Measurements from ENCODE around the gene CATSPERB.
A peak's percentile ranks its signal among the peaks of the same experiment; 100 is the strongest.

Gene CATSPERB

DNA sequence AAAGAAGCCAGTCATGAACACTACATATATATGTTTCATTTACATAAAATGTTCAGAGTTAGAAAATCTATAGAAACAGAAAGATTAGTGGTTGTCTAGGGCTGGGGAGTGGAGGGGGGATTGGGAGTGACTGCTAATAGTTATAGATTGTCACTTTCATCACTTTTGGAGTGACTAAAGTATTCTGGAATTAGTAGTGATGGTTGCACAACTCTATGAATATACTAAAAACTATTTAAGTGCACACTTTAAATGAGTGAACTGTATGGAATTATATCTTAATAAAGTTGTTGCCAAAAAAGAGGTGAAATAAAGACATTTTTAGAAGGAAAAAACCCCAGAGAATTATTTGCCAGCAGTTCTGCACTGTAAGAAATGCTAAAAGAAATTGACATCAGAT is 9.5 kb downstream of the CATSPERB start:
- H3K27ac ChIP-seq (ENCODE audit: low read length): no peak overlapping the region
- DNase-seq (no peak), ATAC-seq (ENCODE audit: insufficient read depth, low read depth) (no peak)
- no peak overlapping the region for H3K4me2 ChIP-seq (ENCODE audit: insufficient read depth, low read length)
- H2AFZ ChIP-seq (ENCODE audit: low read depth, low read length): no peak overlapping the region
- H3K4me1 ChIP-seq (ENCODE audit: insufficient read depth, low read length): peaks cover 20% of the 10 kb centered on the region
- H3K36me3 ChIP-seq (ENCODE audit: insufficient read depth, low read length): no peaks in the 10 kb centered on the region
- no peaks in the 10 kb centered on the region for H3K79me2 ChIP-seq (ENCODE audit: insufficient read depth, low read length)
- H4K20me1 ChIP-seq (ENCODE audit: insufficient read depth, low read length): no peaks in the 10 kb centered on the region
- TF ChIP-seq, protein P1, sequence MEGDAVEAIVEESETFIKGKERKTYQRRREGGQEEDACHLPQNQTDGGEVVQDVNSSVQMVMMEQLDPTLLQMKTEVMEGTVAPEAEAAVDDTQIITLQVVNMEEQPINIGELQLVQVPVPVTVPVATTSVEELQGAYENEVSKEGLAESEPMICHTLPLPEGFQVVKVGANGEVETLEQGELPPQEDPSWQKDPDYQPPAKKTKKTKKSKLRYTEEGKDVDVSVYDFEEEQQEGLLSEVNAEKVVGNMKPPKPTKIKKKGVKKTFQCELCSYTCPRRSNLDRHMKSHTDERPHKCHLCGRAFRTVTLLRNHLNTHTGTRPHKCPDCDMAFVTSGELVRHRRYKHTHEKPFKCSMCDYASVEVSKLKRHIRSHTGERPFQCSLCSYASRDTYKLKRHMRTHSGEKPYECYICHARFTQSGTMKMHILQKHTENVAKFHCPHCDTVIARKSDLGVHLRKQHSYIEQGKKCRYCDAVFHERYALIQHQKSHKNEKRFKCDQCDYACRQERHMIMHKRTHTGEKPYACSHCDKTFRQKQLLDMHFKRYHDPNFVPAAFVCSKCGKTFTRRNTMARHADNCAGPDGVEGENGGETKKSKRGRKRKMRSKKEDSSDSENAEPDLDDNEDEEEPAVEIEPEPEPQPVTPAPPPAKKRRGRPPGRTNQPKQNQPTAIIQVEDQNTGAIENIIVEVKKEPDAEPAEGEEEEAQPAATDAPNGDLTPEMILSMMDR (IDR thresholded peaks at IDR 0.05; ENCODE audit: borderline replicate concordance, extremely low read depth, low read length, poor library complexity, severe bottlenecking): no peak
- no peak for TF ChIP-seq EZH2 (IDR thresholded peaks at IDR 0.05; ENCODE audit: borderline replicate concordance, low read depth, low read length, severe bottlenecking)
- H3K9ac ChIP-seq (ENCODE audit: low read depth, low read length): no peak overlapping the region
- no peaks in the 10 kb centered on the region for H3K27me3 ChIP-seq (ENCODE audit: insufficient read depth, low read length, poor library complexity)
- H3K4me3 ChIP-seq (ENCODE audit: low read depth in 1 of 2, low read length in 2 of 2): no peak overlapping the region
- no peaks in the 10 kb centered on the region for H3K9me3 ChIP-seq (ENCODE audit: insufficient read depth, low read length, severe bottlenecking)

DNA sequence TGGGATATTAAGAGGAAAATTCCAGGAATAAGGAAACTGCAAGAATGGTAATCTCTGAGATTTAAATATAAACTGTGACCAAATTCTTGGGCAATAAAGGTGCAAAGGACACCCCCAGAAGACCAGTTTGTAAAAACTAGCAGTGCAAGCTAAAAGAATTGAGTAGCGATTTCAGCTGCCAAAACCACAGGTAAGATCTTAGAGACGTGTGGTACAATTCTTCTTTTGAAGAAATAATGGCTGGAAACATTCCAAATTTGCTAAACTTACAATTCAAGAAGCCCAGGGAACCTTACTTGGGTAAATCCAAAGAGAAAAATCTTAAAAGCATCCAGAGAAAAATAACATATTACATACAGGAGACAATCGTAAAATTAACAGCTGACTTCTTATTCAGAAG is 12.0 kb downstream of the CATSPERB start:
- H3K4me3 ChIP-seq (ENCODE audit: low read depth in 1 of 2, low read length in 2 of 2): no peak overlapping the region
- peaks cover 35% of the 10 kb centered on the region for H3K4me1 ChIP-seq (ENCODE audit: insufficient read depth, low read length)
- H3K9me3 ChIP-seq (ENCODE audit: insufficient read depth, low read length, severe bottlenecking): no peaks in the 10 kb centered on the region
- H2AFZ ChIP-seq (ENCODE audit: low read depth, low read length): no peak overlapping the region
- peak overlapping the region; percentile 55 for H3K27ac ChIP-seq (ENCODE audit: low read length)
- no peaks in the 10 kb centered on the region for H4K20me1 ChIP-seq (ENCODE audit: insufficient read depth, low read length)
- ATAC-seq (ENCODE audit: insufficient read depth, low read depth): peak; percentile 61
- H3K4me2 ChIP-seq (ENCODE audit: insufficient read depth, low read length): peak overlapping the region; percentile 45; the same call in 1 of the 2 replicates
- no peak overlapping the region for H3K9ac ChIP-seq (ENCODE audit: low read depth, low read length)
- peak; percentile 28 for DNase-seq
- no peaks in the 10 kb centered on the region for H3K36me3 ChIP-seq (ENCODE audit: insufficient read depth, low read length)
- no peaks in the 10 kb centered on the region for H3K79me2 ChIP-seq (ENCODE audit: insufficient read depth, low read length)
- TF ChIP-seq EZH2 (IDR thresholded peaks at IDR 0.05; ENCODE audit: borderline replicate concordance, low read depth, low read length, severe bottlenecking): no peak
- TF ChIP-seq, protein P1 (IDR thresholded peaks at IDR 0.05; ENCODE audit: borderline replicate concordance, extremely low read depth, low read length, poor library complexity, severe bottlenecking): no peak
- H3K27me3 ChIP-seq (ENCODE audit: insufficient read depth, low read length, poor library complexity): no peaks in the 10 kb centered on the region

DNA sequence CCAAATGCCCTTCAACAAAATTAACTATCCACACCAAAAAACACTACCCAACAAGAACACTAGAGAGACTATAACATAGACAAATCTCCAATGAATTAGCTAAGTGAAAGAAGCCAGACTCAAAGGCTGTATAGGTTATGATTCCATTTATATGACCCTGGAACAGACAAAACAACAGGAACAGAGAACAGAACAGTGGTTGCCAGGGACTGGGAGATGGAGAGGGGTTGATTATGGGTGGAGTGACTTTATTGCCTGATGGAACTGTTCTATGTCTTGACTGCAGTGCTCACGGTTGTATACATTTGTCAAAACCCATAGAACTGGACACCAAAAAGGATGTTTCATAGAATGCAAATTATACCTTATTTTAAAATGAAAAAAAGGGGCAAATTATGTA is 14.9 kb downstream of the CATSPERB start:
- no peaks in the 10 kb centered on the region for H3K27me3 ChIP-seq (ENCODE audit: insufficient read depth, low read length, poor library complexity)
- no peaks in the 10 kb centered on the region for H4K20me1 ChIP-seq (ENCODE audit: insufficient read depth, low read length)
- no peak for ATAC-seq (ENCODE audit: insufficient read depth, low read depth)
- no peaks in the 10 kb centered on the region for H3K79me2 ChIP-seq (ENCODE audit: insufficient read depth, low read length)
- H3K9ac ChIP-seq (ENCODE audit: low read depth, low read length): no peak overlapping the region
- H3K4me2 ChIP-seq (ENCODE audit: insufficient read depth, low read length): no peak overlapping the region
- no peak for DNase-seq
- H3K27ac ChIP-seq (ENCODE audit: low read length): no peak overlapping the region
- H3K4me3 ChIP-seq (ENCODE audit: low read depth in 1 of 2, low read length in 2 of 2): no peak overlapping the region
- H3K9me3 ChIP-seq (ENCODE audit: insufficient read depth, low read length, severe bottlenecking): no peaks in the 10 kb centered on the region
- H3K4me1 ChIP-seq (ENCODE audit: insufficient read depth, low read length): peaks cover 52% of the 10 kb centered on the region
- no peak overlapping the region for H2AFZ ChIP-seq (ENCODE audit: low read depth, low read length)
- TF ChIP-seq, protein P1 (IDR thresholded peaks at IDR 0.05; ENCODE audit: borderline replicate concordance, extremely low read depth, low read length, poor library complexity, severe bottlenecking): no peak
- TF ChIP-seq EZH2 (IDR thresholded peaks at IDR 0.05; ENCODE audit: borderline replicate concordance, low read depth, low read length, severe bottlenecking): no peak
- no peaks in the 10 kb centered on the region for H3K36me3 ChIP-seq (ENCODE audit: insufficient read depth, low read length)

DNA sequence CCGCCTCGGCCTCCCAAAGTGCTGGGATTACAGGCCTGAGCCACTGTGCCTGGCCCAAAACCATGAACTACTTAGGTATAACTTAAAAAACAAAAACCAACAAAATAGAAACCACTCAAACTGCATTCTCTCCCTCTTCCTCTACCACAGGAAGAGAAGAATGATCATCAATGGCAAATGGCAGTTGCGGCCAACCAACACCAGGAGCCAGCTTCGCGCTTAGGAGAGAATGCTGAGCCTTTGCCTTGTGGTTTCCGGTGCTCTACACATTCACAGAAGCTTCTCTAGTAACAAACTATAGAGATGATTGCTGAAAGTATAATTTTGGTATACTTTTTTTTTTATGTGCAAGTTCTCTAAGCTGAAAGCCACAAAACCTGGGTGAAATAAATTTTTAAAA is 17.1 kb downstream of the CATSPERB start:
- Histone ChIP-seq H3K9ac (ENCODE audit: low read depth, low read length) (peak overlapping the region; percentile 48), H3K9me3 (ENCODE audit: insufficient read depth, low read length, severe bottlenecking) (no peaks in the 10 kb centered on the region), H2AFZ (ENCODE audit: low read depth, low read length) (peak overlapping the region; percentile 50), H4K20me1 (ENCODE audit: insufficient read depth, low read length) (no peaks in the 10 kb centered on the region), H3K36me3 (ENCODE audit: insufficient read depth, low read length) (no peaks in the 10 kb centered on the region), H3K4me2 (ENCODE audit: insufficient read depth, low read length) (peak overlapping the region; percentile 37), H3K79me2 (ENCODE audit: insufficient read depth, low read length) (no peaks in the 10 kb centered on the region), H3K4me1 (ENCODE audit: insufficient read depth, low read length) (peaks cover 43% of the 10 kb centered on the region), H3K27me3 (ENCODE audit: insufficient read depth, low read length, poor library complexity) (no peaks in the 10 kb centered on the region), H3K4me3 (ENCODE audit: low read depth in 1 of 2, low read length in 2 of 2) (no peak overlapping the region), H3K27ac (ENCODE audit: low read length) (peak overlapping the region; percentile 87)
- DNase-seq (peak; percentile 92), ATAC-seq (ENCODE audit: insufficient read depth, low read depth) (peak; percentile 99)
- TF ChIP-seq, protein P1 (IDR thresholded peaks at IDR 0.05; ENCODE audit: borderline replicate concordance, extremely low read depth, low read length, poor library complexity, severe bottlenecking): peak; percentile 88
- TF ChIP-seq EZH2 (IDR thresholded peaks at IDR 0.05; ENCODE audit: borderline replicate concordance, low read depth, low read length, severe bottlenecking): no peak
